Right atrium auricular region (tissue), 2 donors: ENCODE results near the gene TMEM150B. TPM values are rescaled to one million over a fixed set of nuclear protein-coding genes. Genes with fewer than 3 reads are reported as not detected.

Experiments
- DNase-seq: peaks from one replicate; pipeline ENCODE4 v3.0.0-alpha.2; 2019; ENCODE audit warnings: low spot score
- H3K27ac ChIP-seq, 2 donors: fragments of 200-600 bp; sonication (generic); 1 replicate in 1 of 2; 2 replicates in 1 of 2; pipeline ENCODE4 v1.5.1; 2016 to 2019
- H3K27me3 ChIP-seq, 2 donors: fragments of 200-600 bp; sonication (generic); one replicate each; pipeline versions ENCODE4 v1.5.1 to v1.6.0; 2017 to 2019
- H3K36me3 ChIP-seq: fragments of 200-600 bp; sonication (generic); one replicate; pipeline ENCODE4 v1.5.1; 2016
- H3K4me1 ChIP-seq, 2 donors: fragments of 200-600 bp; sonication (generic); one replicate each; pipeline versions ENCODE4 v1.5.1 to v1.6.0; 2017 to 2019
- H3K4me3 ChIP-seq, 2 donors: fragments of 200-600 bp; sonication (generic); 1 replicate in 1 of 2; 2 replicates in 1 of 2; pipeline ENCODE4 v1.5.1; 2017 to 2019; ENCODE audit warnings: mild to moderate bottlenecking in 1 of 2, moderate library complexity in 1 of 2
- H3K9me3 ChIP-seq, 2 donors: fragments of 200-600 bp; sonication (generic); one replicate each; pipeline ENCODE4 v1.5.1; 2019
- total RNA-seq, 2 donors: library from RNA; depleted of rRNA; stranded (reverse); fragments of >200 nt; gene quantifications; one replicate each; pipeline ENCODE4 v1.1.0, GENCODE V29; 2016
- TF ChIP-seq, protein P1 (sequence below), 2 donors: fragments of 200-600 bp; sonication (generic); IDR thresholded peaks; one replicate each; pipeline ENCODE4 v1.5.1; 2019; ENCODE audit warnings: antibody characterized with exemption in 2 of 2

Gene TMEM150B
- total RNA-seq, 2 donors from 2014 or later, result 3.3 TPM; not detected in 1

DNA sequence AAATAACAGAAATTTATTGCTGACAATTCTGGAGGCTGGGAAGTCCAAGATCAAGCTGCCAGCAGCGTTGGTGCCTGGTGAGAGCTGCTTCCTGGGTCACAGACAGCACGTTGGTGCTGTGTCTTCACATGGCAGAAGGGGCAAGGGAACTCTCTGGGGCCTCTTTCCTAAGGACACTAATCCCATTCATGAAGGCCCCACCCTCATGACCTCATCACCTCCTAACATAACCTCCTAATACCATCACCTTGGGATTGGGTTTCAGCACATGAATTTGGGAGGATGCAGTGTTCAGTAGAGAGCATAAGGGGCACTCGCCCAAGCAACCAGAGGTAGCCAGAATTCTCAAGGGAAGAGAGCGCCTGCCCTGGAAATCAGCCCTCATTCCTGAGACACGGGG lies 15.7 kb downstream of the TMEM150B start:
- Histone ChIP-seq H3K4me1 (no peaks in the 10 kb centered on the region), H3K36me3 (peaks cover 21% of the 10 kb centered on the region), H3K4me3 (no peak overlapping the region), H3K27ac (no peak overlapping the region), H3K27me3 (no peaks in the 10 kb centered on the region), H3K9me3 (no peaks in the 10 kb centered on the region)
- TF ChIP-seq, protein P1, sequence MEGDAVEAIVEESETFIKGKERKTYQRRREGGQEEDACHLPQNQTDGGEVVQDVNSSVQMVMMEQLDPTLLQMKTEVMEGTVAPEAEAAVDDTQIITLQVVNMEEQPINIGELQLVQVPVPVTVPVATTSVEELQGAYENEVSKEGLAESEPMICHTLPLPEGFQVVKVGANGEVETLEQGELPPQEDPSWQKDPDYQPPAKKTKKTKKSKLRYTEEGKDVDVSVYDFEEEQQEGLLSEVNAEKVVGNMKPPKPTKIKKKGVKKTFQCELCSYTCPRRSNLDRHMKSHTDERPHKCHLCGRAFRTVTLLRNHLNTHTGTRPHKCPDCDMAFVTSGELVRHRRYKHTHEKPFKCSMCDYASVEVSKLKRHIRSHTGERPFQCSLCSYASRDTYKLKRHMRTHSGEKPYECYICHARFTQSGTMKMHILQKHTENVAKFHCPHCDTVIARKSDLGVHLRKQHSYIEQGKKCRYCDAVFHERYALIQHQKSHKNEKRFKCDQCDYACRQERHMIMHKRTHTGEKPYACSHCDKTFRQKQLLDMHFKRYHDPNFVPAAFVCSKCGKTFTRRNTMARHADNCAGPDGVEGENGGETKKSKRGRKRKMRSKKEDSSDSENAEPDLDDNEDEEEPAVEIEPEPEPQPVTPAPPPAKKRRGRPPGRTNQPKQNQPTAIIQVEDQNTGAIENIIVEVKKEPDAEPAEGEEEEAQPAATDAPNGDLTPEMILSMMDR (IDR thresholded peaks at IDR 0.05), result no peak
- no peak for DNase-seq

DNA sequence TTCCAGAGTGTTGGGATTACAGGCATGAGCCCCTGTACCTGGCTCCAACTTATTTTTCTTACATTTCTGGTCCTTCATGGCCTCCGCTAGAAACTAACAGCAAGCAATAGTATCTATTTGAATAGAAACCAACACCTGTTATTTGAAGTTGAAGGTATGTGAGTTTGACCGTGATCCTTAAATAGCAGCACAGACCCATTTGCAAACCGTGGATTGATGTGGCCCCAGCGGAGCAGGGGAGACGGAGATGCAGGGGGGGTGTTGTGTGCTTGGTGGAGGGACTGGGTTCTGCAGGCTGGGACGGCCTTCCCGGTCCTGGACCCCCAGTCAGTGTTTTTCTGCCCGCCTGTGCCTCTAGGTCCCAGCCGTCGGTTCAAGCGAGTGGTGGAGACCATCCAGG lies 16.9 kb downstream of the TMEM150B start:
- H3K36me3 ChIP-seq, result peaks cover 25% of the 10 kb centered on the region
- TF ChIP-seq, protein P1 (IDR thresholded peaks at IDR 0.05), result no peak

DNA sequence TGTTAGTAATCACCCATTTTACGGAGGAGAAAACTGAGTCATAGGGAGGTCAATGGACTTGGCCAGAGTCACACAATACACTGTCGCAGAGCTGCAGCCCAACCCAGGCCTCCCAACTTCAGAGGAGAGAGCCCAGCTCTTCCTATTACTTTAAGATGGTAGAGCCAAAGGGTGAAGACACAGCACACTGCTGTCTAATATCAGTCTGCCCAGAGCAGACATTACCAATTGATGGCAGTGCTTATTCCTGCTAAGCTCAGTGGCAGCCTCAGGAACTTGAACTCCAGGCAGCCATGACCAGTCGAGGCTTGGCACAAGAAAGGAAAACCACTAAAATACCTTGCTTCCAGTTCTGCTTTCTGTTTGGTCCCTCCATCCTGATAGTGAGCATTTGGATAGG lies 18.4 kb downstream of the TMEM150B start:
- Histone ChIP-seq H3K27ac (no peak overlapping the region), H3K27me3 (no peaks in the 10 kb centered on the region), H3K4me1 (peaks cover 0 to 4% of the 10 kb centered on the region in 2 donors), H3K9me3 (no peaks in the 10 kb centered on the region), H3K4me3 (no peak overlapping the region), H3K36me3 (peaks cover 32% of the 10 kb centered on the region)
- no peak for DNase-seq
- TF ChIP-seq, protein P1 (IDR thresholded peaks at IDR 0.05), result no peak

More for the DNA sequence above, 16.9 kb downstream of the TMEM150B start:
- H3K9me3 ChIP-seq, result no peaks in the 10 kb centered on the region
- no peak for DNase-seq
- no peaks in the 10 kb centered on the region for H3K4me1 ChIP-seq
- no peak overlapping the region for H3K4me3 ChIP-seq
- no peaks in the 10 kb centered on the region for H3K27me3 ChIP-seq
- H3K27ac ChIP-seq, result no peak overlapping the region

DNA sequence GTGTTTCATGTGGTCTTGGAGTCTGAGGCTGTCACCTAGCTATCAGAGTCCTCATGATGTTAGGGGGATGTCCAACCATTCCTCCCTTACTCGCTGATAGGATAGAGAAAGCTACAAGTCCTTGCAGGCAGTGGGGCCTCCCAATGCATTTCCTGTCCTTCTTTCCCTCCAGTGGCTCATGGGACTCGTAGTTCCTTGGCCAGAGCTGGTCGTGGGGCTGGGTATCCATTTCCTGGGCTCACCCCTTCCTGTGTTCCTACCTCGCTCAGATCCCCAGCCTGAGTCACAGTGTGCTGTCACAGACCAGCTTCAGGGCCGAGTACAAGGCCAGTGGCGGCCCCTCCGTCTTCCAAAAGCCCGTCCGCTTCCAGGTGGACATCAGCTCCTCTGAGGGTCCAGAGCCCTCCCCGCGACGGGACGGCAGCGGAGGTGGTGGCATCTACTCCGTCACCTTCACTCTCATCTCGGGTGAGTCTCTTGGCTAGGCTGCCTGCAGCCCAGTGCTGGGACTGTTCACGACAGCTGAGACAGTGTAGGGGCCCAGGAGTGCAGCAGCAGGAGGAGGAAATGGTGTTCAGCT lies 19.1 kb downstream of the TMEM150B start:
- H3K36me3 ChIP-seq, result peaks cover 32% of the 10 kb centered on the region
- DNase-seq, result no peak
- no peak overlapping the region for H3K4me3 ChIP-seq
- TF ChIP-seq, protein P1 (IDR thresholded peaks at IDR 0.05), result no peak
- H3K4me1 ChIP-seq, result peaks cover 0 to 10% of the 10 kb centered on the region in 2 donors
- no peaks in the 10 kb centered on the region for H3K9me3 ChIP-seq
- no peaks in the 10 kb centered on the region for H3K27me3 ChIP-seq
- H3K27ac ChIP-seq, result no peak overlapping the region

DNA sequence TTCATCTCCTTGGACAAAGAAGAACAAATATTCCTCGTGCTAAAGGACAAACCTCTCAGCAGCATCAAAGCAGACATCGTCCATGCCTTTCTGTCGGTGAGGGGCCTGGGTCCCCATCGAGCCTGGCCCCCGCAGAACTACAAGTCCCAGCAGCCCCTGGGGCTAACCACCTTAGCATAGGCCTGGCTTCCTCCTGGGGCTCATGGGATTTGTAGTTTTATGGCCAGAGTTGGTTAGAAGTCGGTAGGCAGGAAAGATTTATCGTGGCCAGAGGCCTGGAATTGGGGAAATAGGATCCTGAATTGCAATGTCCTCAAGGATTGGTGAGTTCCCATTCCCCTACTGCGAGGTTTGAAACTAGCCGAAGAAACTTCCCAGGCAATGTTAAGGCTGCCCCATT lies 19.6 kb downstream of the TMEM150B start:
- no peak for DNase-seq
- Histone ChIP-seq H3K4me1 (peaks cover 0 to 10% of the 10 kb centered on the region in 2 donors), H3K4me3 (no peak overlapping the region), H3K27me3 (no peaks in the 10 kb centered on the region), H3K9me3 (no peaks in the 10 kb centered on the region), H3K36me3 (peaks cover 32% of the 10 kb centered on the region), H3K27ac (no peak overlapping the region)
- TF ChIP-seq, protein P1 (IDR thresholded peaks at IDR 0.05), result no peak

DNA sequence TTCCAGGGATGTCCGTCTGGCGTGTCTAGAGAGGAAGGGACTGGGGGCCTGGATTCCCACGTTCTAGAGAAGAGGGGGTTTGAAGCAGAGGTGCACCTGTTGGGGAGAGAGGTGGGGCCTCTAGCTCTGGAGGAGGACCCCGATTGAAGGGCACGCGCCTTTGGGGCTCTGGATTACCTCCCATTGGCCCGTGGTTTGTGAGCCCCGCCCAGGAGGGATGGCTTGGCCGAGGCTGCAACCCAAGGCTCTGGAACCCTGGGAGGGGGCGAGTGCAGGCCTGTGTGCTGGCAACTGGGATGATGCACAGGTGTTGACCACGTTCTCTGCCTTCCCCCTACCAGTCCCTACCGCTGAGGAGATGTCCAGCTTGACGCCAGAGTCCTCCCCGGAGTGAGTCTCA lies 20.2 kb downstream of the TMEM150B start:
- Histone ChIP-seq H3K4me1 (peaks cover 0 to 10% of the 10 kb centered on the region in 2 donors), H3K36me3 (peaks cover 31% of the 10 kb centered on the region), H3K27me3 (no peaks in the 10 kb centered on the region), H3K27ac (no peak overlapping the region), H3K4me3 (no peak overlapping the region), H3K9me3 (no peaks in the 10 kb centered on the region)
- DNase-seq, result no peak
- TF ChIP-seq, protein P1 (IDR thresholded peaks at IDR 0.05), result no peak
